ENCODE results near the gene DENND1A.

GRCh38 chr9:123484130-123484529 is 445.8 kb downstream of the DENND1A start:
- TF ChIP-seq CTCF (IDR thresholded peaks at IDR 0.05) (no peak), POLR2AphosphoS5 (IDR thresholded peaks at IDR 0.05) (no peak), EP300 (IDR thresholded peaks at IDR 0.05) (no peak), POLR2A (IDR thresholded peaks at IDR 0.05) (no peak)
